ENCODE data around the gene CX3CL1.

DNA sequence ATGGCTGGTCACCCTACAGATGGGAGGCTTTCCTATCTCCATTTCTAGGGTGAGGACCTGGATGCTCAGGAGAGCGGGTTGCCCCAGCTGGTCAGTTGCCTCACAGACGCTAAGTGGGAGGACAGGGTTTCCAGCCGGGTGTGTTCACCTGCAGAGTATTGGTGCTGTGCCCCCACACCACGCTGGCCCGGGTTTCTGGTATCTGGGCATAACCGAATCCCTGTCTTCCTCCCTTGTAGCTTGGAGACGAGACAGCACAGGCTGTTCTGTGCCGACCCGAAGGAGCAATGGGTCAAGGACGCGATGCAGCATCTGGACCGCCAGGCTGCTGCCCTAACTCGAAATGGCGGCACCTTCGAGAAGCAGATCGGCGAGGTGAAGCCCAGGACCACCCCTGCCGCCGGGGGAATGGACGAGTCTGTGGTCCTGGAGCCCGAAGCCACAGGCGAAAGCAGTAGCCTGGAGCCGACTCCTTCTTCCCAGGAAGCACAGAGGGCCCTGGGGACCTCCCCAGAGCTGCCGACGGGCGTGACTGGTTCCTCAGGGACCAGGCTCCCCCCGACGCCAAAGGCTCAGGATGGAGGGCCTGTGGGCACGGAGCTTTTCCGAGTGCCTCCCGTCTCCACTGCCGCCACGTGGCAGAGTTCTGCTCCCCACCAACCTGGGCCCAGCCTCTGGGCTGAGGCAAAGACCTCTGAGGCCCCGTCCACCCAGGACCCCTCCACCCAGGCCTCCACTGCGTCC lies 9.7 kb downstream of the CX3CL1 start:
- TF ChIP-seq POLR2AphosphoS5 (IDR thresholded peaks at IDR 0.05; ENCODE audit: borderline replicate concordance, low read depth, low read length) = no peak
- TF ChIP-seq EZH2 (IDR thresholded peaks at IDR 0.05) = no peak
- no peak for TF ChIP-seq FOXP2 (optimal IDR thresholded peaks at IDR 0.05; ENCODE audit: control extremely low read depth, extremely low read length, insufficient read depth)

All from SK-N-MC (cell line).